ENCODE data around the gene ERBB4. TPM values are rescaled to one million over a fixed set of nuclear protein-coding genes. Genes with fewer than 3 reads are reported as not detected.

ERBB4 gene
- total RNA-seq, 1 donor from 2014 or later = 2.6 TPM

- DNase-seq (ENCODE audit: low read depth) = no peak
- no peak for TF ChIP-seq CTCF (IDR thresholded peaks at IDR 0.05; ENCODE audit: insufficient read depth, low read length, poor library complexity, severe bottlenecking)
- no peak overlapping the region for H3K4me3 ChIP-seq (ENCODE audit: low read depth, low read length)
- no peaks in the 10 kb centered on the region for H3K27me3 ChIP-seq (ENCODE audit: control insufficient read depth, insufficient read depth, low read length)
- H3K36me3 ChIP-seq (ENCODE audit: control insufficient read depth, insufficient read depth, low read length) = no peaks in the 10 kb centered on the region
Measured at GRCh38 chr2:212034841-212035585, 503.6 kb downstream of the ERBB4 start.

GRCh38 chr2:212033888-212034287, 504.7 kb downstream of the ERBB4 start:
- TF ChIP-seq CTCF (IDR thresholded peaks at IDR 0.05; ENCODE audit: insufficient read depth, low read length, poor library complexity, severe bottlenecking) = no peak
- Histone ChIP-seq H3K27me3 (ENCODE audit: control insufficient read depth, insufficient read depth, low read length) (no peaks in the 10 kb centered on the region), H3K4me3 (ENCODE audit: low read depth, low read length) (no peak overlapping the region), H3K36me3 (ENCODE audit: control insufficient read depth, insufficient read depth, low read length) (no peaks in the 10 kb centered on the region)
- DNase-seq (ENCODE audit: low read depth) = no peak

GRCh38 chr2:212032536-212033219, 505.9 kb downstream of the ERBB4 start:
- Histone ChIP-seq H3K4me3 (ENCODE audit: low read depth, low read length) (no peak overlapping the region), H3K36me3 (ENCODE audit: control insufficient read depth, insufficient read depth, low read length) (no peaks in the 10 kb centered on the region), H3K27me3 (ENCODE audit: control insufficient read depth, insufficient read depth, low read length) (no peaks in the 10 kb centered on the region)
- DNase-seq (ENCODE audit: low read depth) = no peak
- TF ChIP-seq CTCF (IDR thresholded peaks at IDR 0.05; ENCODE audit: insufficient read depth, low read length, poor library complexity, severe bottlenecking) = no peak

GRCh38 chr2:212032032-212032431, 506.6 kb downstream of the ERBB4 start:
- Histone ChIP-seq H3K4me3 (ENCODE audit: low read depth, low read length) (no peak overlapping the region), H3K27me3 (ENCODE audit: control insufficient read depth, insufficient read depth, low read length) (no peaks in the 10 kb centered on the region), H3K36me3 (ENCODE audit: control insufficient read depth, insufficient read depth, low read length) (no peaks in the 10 kb centered on the region)
- no peak for TF ChIP-seq CTCF (IDR thresholded peaks at IDR 0.05; ENCODE audit: insufficient read depth, low read length, poor library complexity, severe bottlenecking)
- DNase-seq (ENCODE audit: low read depth) = peak; percentile 54

- H3K4me3 ChIP-seq (ENCODE audit: low read depth, low read length) = no peak overlapping the region
- H3K36me3 ChIP-seq (ENCODE audit: control insufficient read depth, insufficient read depth, low read length) = no peaks in the 10 kb centered on the region
- TF ChIP-seq CTCF (IDR thresholded peaks at IDR 0.05; ENCODE audit: insufficient read depth, low read length, poor library complexity, severe bottlenecking) = no peak
- no peak for DNase-seq (ENCODE audit: low read depth)
- no peaks in the 10 kb centered on the region for H3K27me3 ChIP-seq (ENCODE audit: control insufficient read depth, insufficient read depth, low read length)
Measured at GRCh38 chr2:212030709-212031108, 507.9 kb downstream of the ERBB4 start.

All from kidney epithelial cell (primary cell).